ENCODE results near the gene ARAP1.

ARAP1 gene

DNA sequence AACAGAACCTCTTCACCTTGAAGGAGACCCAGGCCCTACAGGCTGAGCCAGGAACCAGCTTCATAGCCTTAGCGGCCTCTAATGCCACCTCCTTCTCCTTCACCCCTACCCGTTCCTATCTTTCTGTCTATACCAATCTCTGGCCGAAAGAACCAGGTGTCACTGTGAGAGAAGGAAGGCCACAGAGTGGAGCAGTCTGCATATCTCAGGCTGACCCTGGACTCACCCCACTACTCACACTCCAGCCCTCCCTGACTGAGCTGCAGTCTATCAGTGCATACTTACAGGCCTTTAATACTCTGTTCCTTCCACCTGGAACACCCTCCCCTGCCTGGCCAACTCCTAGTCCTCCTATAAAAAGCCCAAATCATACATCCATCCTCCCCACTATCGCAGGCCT, 32.7 kb downstream of the ARAP1 start:
- DNase-seq (ENCODE audit: low read depth), result no peak
- H3K4me3 ChIP-seq (ENCODE audit: control insufficient read depth, low read depth, low read length), result no peak overlapping the region
- TF ChIP-seq, protein P1, sequence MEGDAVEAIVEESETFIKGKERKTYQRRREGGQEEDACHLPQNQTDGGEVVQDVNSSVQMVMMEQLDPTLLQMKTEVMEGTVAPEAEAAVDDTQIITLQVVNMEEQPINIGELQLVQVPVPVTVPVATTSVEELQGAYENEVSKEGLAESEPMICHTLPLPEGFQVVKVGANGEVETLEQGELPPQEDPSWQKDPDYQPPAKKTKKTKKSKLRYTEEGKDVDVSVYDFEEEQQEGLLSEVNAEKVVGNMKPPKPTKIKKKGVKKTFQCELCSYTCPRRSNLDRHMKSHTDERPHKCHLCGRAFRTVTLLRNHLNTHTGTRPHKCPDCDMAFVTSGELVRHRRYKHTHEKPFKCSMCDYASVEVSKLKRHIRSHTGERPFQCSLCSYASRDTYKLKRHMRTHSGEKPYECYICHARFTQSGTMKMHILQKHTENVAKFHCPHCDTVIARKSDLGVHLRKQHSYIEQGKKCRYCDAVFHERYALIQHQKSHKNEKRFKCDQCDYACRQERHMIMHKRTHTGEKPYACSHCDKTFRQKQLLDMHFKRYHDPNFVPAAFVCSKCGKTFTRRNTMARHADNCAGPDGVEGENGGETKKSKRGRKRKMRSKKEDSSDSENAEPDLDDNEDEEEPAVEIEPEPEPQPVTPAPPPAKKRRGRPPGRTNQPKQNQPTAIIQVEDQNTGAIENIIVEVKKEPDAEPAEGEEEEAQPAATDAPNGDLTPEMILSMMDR (conservative IDR thresholded peaks at IDR 0.05; ENCODE audit: control insufficient read depth, insufficient read depth, low read depth, low read length), result no peak

DNA sequence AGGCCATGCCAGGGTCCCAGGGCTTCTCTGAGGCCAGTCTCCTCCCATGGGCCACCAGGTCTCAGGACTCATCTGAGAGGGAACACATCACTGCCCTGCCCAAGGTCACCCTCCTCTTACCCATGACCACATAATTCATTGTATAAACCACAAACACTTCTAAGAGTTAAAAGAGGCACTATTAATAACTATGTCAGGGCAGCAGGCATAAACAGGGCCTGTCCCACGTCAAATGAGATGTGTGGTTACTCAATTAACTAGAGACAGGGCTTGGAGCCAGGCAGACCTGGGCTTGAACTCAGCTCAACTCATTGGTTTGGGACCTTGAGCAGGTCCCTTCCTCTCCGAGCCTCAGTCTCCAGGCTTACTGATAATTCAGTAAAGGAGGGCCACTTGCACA, 33.1 kb downstream of the ARAP1 start:
- DNase-seq (ENCODE audit: low read depth), result peak; percentile 43
- H3K4me3 ChIP-seq (ENCODE audit: control insufficient read depth, low read depth, low read length), result no peak overlapping the region
- TF ChIP-seq, protein P1 (conservative IDR thresholded peaks at IDR 0.05; ENCODE audit: control insufficient read depth, insufficient read depth, low read depth, low read length), result no peak

DNA sequence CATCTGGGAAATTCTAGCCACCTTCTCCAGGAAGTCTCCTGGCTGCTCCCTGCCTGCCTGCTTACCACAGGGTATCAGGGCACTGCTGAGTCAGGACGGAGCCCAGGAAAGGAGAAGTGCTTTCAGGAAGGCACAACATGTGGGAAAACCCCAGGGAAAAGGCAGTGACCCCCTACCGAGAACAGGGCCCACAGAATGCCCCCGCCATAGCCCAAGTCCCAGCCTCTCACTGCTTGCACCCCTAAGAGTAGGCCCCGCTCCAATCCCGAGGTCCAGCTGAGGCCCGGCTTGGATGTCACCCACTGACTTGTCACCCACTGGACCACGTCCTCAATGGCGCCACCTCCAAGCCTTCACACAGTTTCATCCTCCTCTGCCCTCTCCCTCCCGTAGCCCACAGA, 34.1 kb downstream of the ARAP1 start:
- TF ChIP-seq, protein P1 (conservative IDR thresholded peaks at IDR 0.05; ENCODE audit: control insufficient read depth, insufficient read depth, low read depth, low read length), result no peak
- DNase-seq (ENCODE audit: low read depth), result no peak
- no peak overlapping the region for H3K4me3 ChIP-seq (ENCODE audit: control insufficient read depth, low read depth, low read length)

DNA sequence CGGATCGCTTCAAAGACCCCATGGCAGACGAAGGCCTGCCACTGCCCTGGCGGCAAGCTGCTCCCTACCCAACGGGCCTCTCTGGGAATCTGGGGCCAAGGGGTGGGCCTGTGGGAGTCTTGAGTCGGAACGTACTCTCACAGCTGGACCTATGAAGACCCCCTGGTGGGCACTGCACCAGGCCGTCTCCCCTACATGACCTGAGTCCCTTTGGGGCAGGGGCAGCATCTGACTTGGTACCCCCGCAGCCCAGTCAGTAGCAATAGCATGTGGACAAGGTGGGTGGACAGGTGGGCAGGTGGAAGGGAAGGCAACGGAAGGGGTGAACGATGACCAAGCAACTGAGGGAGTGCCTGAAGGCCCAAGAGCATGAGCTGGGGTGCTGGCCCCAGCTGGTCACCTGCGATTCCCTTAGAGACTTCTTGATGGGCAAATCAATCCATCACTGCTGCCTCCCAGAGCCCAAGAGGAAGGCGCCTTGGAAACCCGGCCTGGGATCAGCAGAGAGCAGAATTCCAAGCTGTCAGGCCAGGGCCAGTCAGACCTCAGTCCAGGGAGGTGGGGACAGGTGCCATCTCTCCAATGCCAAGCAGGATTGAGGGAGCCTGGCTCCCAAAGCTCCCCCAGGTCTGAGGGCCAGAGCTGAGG, 35.3 kb downstream of the ARAP1 start:
- H3K4me3 ChIP-seq (ENCODE audit: control insufficient read depth, low read depth, low read length), result no peak overlapping the region
- TF ChIP-seq, protein P1 (conservative IDR thresholded peaks at IDR 0.05; ENCODE audit: control insufficient read depth, insufficient read depth, low read depth, low read length), result no peak
- no peak for DNase-seq (ENCODE audit: low read depth)

DNA sequence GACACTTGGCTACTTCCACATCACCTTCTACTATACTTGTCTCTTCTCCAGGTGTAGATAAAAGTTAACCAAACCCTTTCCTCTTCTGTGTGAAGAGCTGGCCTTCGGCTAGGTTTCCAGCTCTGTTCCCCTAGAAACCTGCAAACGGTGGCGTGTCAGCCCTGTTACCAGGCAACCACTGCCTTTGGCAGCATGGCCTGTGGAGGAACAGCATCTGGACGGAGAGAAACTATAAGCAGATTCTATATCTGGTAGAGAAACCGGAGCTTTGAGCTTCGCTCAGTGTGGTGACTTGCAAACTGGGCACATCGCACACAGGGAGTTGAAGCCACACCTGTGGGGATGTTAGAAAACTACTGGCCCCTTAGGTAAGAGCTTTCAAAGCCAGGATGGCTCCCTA, 35.9 kb downstream of the ARAP1 start:
- TF ChIP-seq, protein P1 (conservative IDR thresholded peaks at IDR 0.05; ENCODE audit: control insufficient read depth, insufficient read depth, low read depth, low read length), result no peak
- no peak for DNase-seq (ENCODE audit: low read depth)

DNA sequence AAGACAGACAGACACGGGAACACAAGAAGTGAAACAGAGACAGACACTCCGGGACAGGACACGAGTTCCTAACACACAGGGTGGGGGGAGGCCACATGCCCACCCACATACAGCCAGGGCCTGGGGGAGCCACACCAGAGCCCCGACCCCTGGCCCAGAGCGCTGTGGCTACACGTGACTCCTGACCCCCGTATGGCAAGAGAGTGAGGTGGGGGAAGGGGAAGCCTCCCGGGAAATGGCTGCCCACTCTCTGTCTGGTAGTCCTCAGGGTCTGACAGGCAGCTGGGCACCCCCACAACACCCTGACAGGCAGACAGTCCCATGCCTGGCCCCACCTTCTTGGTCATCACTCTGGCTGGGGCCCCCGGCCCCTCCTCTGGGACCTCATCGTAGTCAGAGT, 39.4 kb downstream of the ARAP1 start:
- H3K4me3 ChIP-seq (ENCODE audit: control insufficient read depth, low read depth, low read length), result no peak overlapping the region
- TF ChIP-seq, protein P1 (conservative IDR thresholded peaks at IDR 0.05; ENCODE audit: control insufficient read depth, insufficient read depth, low read depth, low read length), result no peak
- no peak for DNase-seq (ENCODE audit: low read depth)

More for the DNA sequence above, 35.9 kb downstream of the ARAP1 start:
- H3K4me3 ChIP-seq (ENCODE audit: control insufficient read depth, low read depth, low read length), result no peak overlapping the region
